IMR-90 (cell line): ENCODE results near the gene ADGRA3. TPM values are rescaled to one million over a fixed set of nuclear protein-coding genes. Genes with fewer than 3 reads are reported as not detected.

Experiments
- ATAC-seq: fragments of 200-7000 bp; cut with Tn5 transposase; 2 replicates; pipeline ENCODE4 v1.9.1; 2020; ENCODE audit warnings: low read depth, mild to moderate bottlenecking, moderate library complexity
- BruUV-seq: library from RNA; stranded (reverse); fragments of 400-500 nt; replicated peaks from 2 replicates; lab custom pipeline; 2021; lab: Mats Ljungman, UMichigan
- CTCF ChIA-PET: fragments of 300-600 bp; formaldehyde crosslinking; extraction: SDS; loops from one replicate; lab custom pipeline; 2021; ENCODE audit warnings: antibody characterized with exemption; lab: Yijun Ruan, JAX
- POLR2A ChIA-PET: fragments of 300-600 bp; sonication (Branson Sonifier 250); formaldehyde crosslinking; loops from one replicate; lab custom pipeline; 2022; ENCODE audit warnings: antibody characterized with exemption; ENCODE audit not compliant: unreplicated experiment; lab: Charles Lee
- DNase-seq: peaks from one replicate; pipeline ENCODE4 v3.0.0; 2013
- H2AFZ ChIP-seq: replicated peaks from 2 replicates; pipeline ENCODE3; 2013; ENCODE audit warnings: low read length, mild to moderate bottlenecking; ENCODE audit not compliant: poor library complexity
- H2AK5ac ChIP-seq: 2 replicates; pipeline ENCODE4 v1.6.1; 2013; ENCODE audit warnings: low read depth, low read length, inconsistent platforms
- H2AK9ac ChIP-seq: replicated peaks from 2 replicates; pipeline ENCODE3; 2013; ENCODE audit warnings: mild to moderate bottlenecking, low read depth, low read length, moderate library complexity; ENCODE audit not compliant: poor library complexity
- H2BK120ac ChIP-seq: 2 replicates; pipeline ENCODE4 v1.6.1; 2013; ENCODE audit warnings: low read depth, low read length, inconsistent platforms
- H2BK15ac ChIP-seq: 3 replicates; pipeline ENCODE4 v1.6.1; 2013; ENCODE audit warnings: low read depth, low read length, inconsistent platforms
- H2BK20ac ChIP-seq: 2 replicates; pipeline ENCODE4 v1.6.1; 2013; ENCODE audit warnings: low read depth, mild to moderate bottlenecking, inconsistent platforms, low read length, moderate library complexity
- H2BK5ac ChIP-seq: 2 replicates; pipeline ENCODE4 v1.6.1; 2013; ENCODE audit warnings: mild to moderate bottlenecking, low read depth, low read length, inconsistent platforms; ENCODE audit not compliant: poor library complexity, severe bottlenecking
- H3K14ac ChIP-seq: replicated peaks from 2 replicates; pipeline ENCODE4 v1.6.1; 2013; ENCODE audit warnings: low read depth, low read length, inconsistent platforms
- H3K18ac ChIP-seq: 2 replicates; pipeline ENCODE4 v1.6.1; 2013; ENCODE audit warnings: low read depth, low read length, control low read depth
- H3K23ac ChIP-seq: 2 replicates; pipeline ENCODE4 v1.6.1; 2013; ENCODE audit warnings: low read depth, low read length, inconsistent platforms
- H3K27ac ChIP-seq: 2 replicates; pipeline ENCODE4 v1.5.1; 2013; ENCODE audit warnings: mild to moderate bottlenecking, control low read depth, low read length; ENCODE audit not compliant: insufficient read depth
- H3K27me3 ChIP-seq: 2 replicates; pipeline ENCODE4 v1.6.1; 2013; ENCODE audit warnings: low read length; ENCODE audit not compliant: control insufficient read depth, insufficient read depth
- H3K36me3 ChIP-seq: 2 replicates; pipeline ENCODE4 v1.6.1; 2013; ENCODE audit warnings: low read length, mixed read lengths; ENCODE audit not compliant: control insufficient read depth, insufficient read depth
- H3K4ac ChIP-seq: 2 replicates; pipeline ENCODE4 v1.6.1; 2013; ENCODE audit warnings: low read depth, low read length, inconsistent platforms
- H3K4me1 ChIP-seq: 2 replicates; pipeline ENCODE4 v1.6.1; 2013; ENCODE audit warnings: low read length, mixed read lengths; ENCODE audit not compliant: control insufficient read depth, insufficient read depth
- H3K4me2 ChIP-seq: 2 replicates; pipeline ENCODE4 v1.6.1; 2013; ENCODE audit warnings: low read depth, mild to moderate bottlenecking, control low read depth, low read length, moderate library complexity
- H3K4me3 ChIP-seq: 2 replicates; pipeline ENCODE4 v1.5.1; 2013; ENCODE audit warnings: low read depth, mild to moderate bottlenecking, control low read depth, low read length, moderate library complexity; ENCODE audit not compliant: insufficient read depth
- H3K56ac ChIP-seq: 2 replicates; pipeline ENCODE4 v1.6.1; 2013; ENCODE audit warnings: low read length, inconsistent platforms; ENCODE audit not compliant: insufficient read depth; ENCODE audit errors: extremely low read depth
- H3K79me1 ChIP-seq, 2 experiments: 2 replicates each; pipeline ENCODE4 v1.6.1; 2013; ENCODE audit warnings: low read length in 2 of 2, inconsistent platforms in 1 of 2, low read depth in 1 of 2
- H3K9ac ChIP-seq: 2 replicates; pipeline ENCODE4 v1.6.1; 2013; ENCODE audit warnings: low read depth, low read length, control low read depth
- H3K9me1 ChIP-seq: 2 replicates; pipeline ENCODE4 v1.6.1; 2013; ENCODE audit warnings: low read length, inconsistent platforms; ENCODE audit not compliant: insufficient read depth
- H3K9me3 ChIP-seq: 2 replicates; pipeline ENCODE4 v1.6.1; 2013; ENCODE audit warnings: low read length; ENCODE audit not compliant: control insufficient read depth, insufficient read depth
- H4K20me1 ChIP-seq: 2 replicates; pipeline ENCODE4 v1.6.1; 2013; ENCODE audit warnings: low read length, inconsistent platforms; ENCODE audit not compliant: insufficient read depth
- H4K5ac ChIP-seq: 2 replicates; pipeline ENCODE4 v1.6.1; 2013; ENCODE audit warnings: mild to moderate bottlenecking, low read depth, low read length, control low read depth
- H4K8ac ChIP-seq, 2 experiments: 2 replicates each; pipeline ENCODE4 v1.6.1; 2013; ENCODE audit warnings: low read depth in 2 of 2, low read length in 2 of 2, control low read depth in 1 of 2, inconsistent platforms in 1 of 2
- H4K91ac ChIP-seq: 2 replicates; pipeline ENCODE4 v1.6.1; 2013; ENCODE audit warnings: low read depth, low read length, inconsistent platforms; ENCODE audit not compliant: insufficient read depth
- CHD1 ChIP-seq: IDR thresholded peaks from 2 replicates; pipeline ENCODE4 v1.6.1; 2012; ENCODE audit warnings: low read depth, low read length, improper control_type of control experiment
- ELK1 ChIP-seq: fragments of 150-350 bp; IDR thresholded peaks from 2 replicates; pipeline ENCODE4 v1.6.1; 2016; ENCODE audit warnings: low read depth, mild to moderate bottlenecking, low read length, moderate library complexity, borderline replicate concordance
- MXI1 ChIP-seq: IDR thresholded peaks from 2 replicates; pipeline ENCODE4 v1.6.1; 2012; ENCODE audit warnings: low read depth, mild to moderate bottlenecking, low read length, moderate library complexity, borderline replicate concordance
- NFE2L2 ChIP-seq: fragments of 150-350 bp; IDR thresholded peaks from 2 replicates; pipeline ENCODE4 v1.6.1; 2016; ENCODE audit warnings: low read depth, mild to moderate bottlenecking, low read length
- POLR2A ChIP-seq: IDR thresholded peaks from 2 replicates; pipeline ENCODE4 v1.6.1; 2012; ENCODE audit warnings: mild to moderate bottlenecking, low read depth, low read length
- RAD21 ChIP-seq: IDR thresholded peaks from 2 replicates; pipeline ENCODE4 v1.6.1; 2012; ENCODE audit warnings: low read length, improper control_type of control experiment
- RFX5 ChIP-seq: IDR thresholded peaks from 2 replicates; pipeline ENCODE4 v1.8.0; 2012; ENCODE audit warnings: low read depth, mild to moderate bottlenecking, low read length, moderate library complexity
- USF2 ChIP-seq: fragments of 150-350 bp; IDR thresholded peaks from 2 replicates; pipeline ENCODE4 v1.6.1; 2017; ENCODE audit warnings: mild to moderate bottlenecking, antibody characterized with exemption, low read length, low read depth
- dilution Hi-C: fragments of 300-500 bp; cut with HindIII; formaldehyde crosslinking; loops from one replicate; pipeline ENCODE4 v1.14.3; 2018; ENCODE audit warnings: low sequenced_read_pairs; ENCODE audit not compliant: unreplicated experiment
- in situ Hi-C: fragments of 300-500 bp; cut with MboI; formaldehyde crosslinking; loops from 3 replicates; pipeline ENCODE4 v1.14.3; 2019; ENCODE audit warnings: low sequenced_read_pairs, inconsistent platforms, mixed read lengths
- intact Hi-C: fragments of 100-400 bp; cut with micrococcal nuclease; formaldehyde crosslinking; loops from 2 replicates; pipeline ENCODE4 v1.10.0; 2022
- polyA plus RNA-seq, 3 experiments: library from polyadenylated mRNA; depleted of rRNA; stranded (reverse); fragments of >200 nt; gene quantifications; 2 replicates each; pipeline ENCODE4 v1.2.3, GENCODE V29; 2012; ENCODE audit warnings: low replicate concordance in 1 of 3
- total RNA-seq: library from RNA; depleted of rRNA; stranded (reverse); fragments of >200 nt; gene quantifications from 2 replicates; pipeline ENCODE4 v1.2.3, GENCODE V29; 2012

ADGRA3 gene
- total and polyA plus RNA-seq, 2 of the 4 experiments (the other 2 are of a cell fraction) = 20.1 to 28.0 TPM

- TF ChIP-seq USF2 = no peak
Measured at GRCh38 chr4:22515888-22516541, at the start of gene ADGRA3 (continued).

- no peak for TF ChIP-seq RFX5
- no peak for TF ChIP-seq POLR2A
- no peak for TF ChIP-seq ELK1
- TF ChIP-seq NFE2L2 = no peak
- no peak for TF ChIP-seq MXI1
- TF ChIP-seq RAD21 = no peak
- TF ChIP-seq CHD1 = no peak
- Histone ChIP-seq H3K56ac (no peak overlapping the region), H2AK5ac (no peak overlapping the region), H3K9ac (no peak overlapping the region), H3K4me3 (no peak overlapping the region), H4K91ac (no peak overlapping the region), H2BK5ac (no peak overlapping the region), H3K9me3 (no peaks in the 10 kb centered on the region), H3K79me1 (no peaks in the 10 kb centered on the region), H3K27me3 (peaks cover 2% of the 10 kb centered on the region; the same call in 1 of the 2 replicates), H4K8ac (no peak overlapping the region), H4K5ac (no peak overlapping the region), H2AFZ (no peak overlapping the region), H3K18ac (no peak overlapping the region), H4K20me1 (no peaks in the 10 kb centered on the region), H2BK15ac (no peak overlapping the region), H3K4me1 (no peaks in the 10 kb centered on the region), H2BK120ac (no peak overlapping the region), H3K4ac (no peak overlapping the region), H2AK9ac (no peak overlapping the region), H2BK20ac (no peak overlapping the region), H3K27ac (no peak overlapping the region), H3K36me3 (no peaks in the 10 kb centered on the region), H3K14ac (no peak overlapping the region), H3K23ac (no peak overlapping the region), H3K4me2 (no peak overlapping the region), H3K9me1 (no peaks in the 10 kb centered on the region)
- intact Hi-C loops = no loop called here
- ChIA-PET POLR2A (no interaction called here), CTCF (no interaction called here)
- BruUV-seq = no TSS peak
- DNase-seq = no peak
- in situ Hi-C loops = no loop called here
- dilution Hi-C loops = no loop called here
- no peak for ATAC-seq
Measured at GRCh38 chr4:22556495-22556894, 40.6 kb upstream of the ADGRA3 start.
